ENCODE measurements around the gene EPN3.
A peak's percentile ranks its signal among the peaks of the same experiment; 100 is the strongest.

The EPN3 gene

DNA sequence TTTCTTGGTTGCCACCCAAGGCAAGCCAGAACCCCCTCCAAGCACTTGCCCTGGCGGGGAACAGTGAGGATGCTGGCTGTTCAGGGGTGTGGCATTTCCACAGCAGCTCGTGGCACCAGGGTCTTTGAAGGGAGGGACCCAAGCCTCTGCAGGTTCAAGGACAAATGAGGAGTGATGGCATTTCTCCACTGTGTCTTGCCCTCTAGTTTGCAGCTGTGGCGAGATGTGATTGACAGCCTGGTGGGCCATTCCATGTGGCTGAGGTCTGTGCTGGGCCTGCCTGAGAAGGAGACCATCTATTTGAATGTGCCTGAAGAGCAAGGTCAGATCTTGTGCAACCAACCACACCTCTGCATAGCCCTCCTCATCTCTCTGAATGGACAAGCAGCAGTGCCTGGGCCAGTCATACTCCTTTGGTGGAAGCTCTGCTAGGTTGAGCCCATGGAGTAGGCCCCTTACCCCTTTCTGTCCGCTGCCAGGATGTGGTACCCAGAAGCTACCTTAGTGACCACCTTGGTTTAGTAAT lies 4.5 kb upstream of the EPN3 start:
- CTCF ChIA-PET = interaction anchor here (0.5 to 0.8 kb wide), 2 partner anchors 23 to 155 kb away, joined by 3 read pairs; partner anchors contain the start of genes EME1 and MRPL27
- TF ChIP-seq, protein P1, sequence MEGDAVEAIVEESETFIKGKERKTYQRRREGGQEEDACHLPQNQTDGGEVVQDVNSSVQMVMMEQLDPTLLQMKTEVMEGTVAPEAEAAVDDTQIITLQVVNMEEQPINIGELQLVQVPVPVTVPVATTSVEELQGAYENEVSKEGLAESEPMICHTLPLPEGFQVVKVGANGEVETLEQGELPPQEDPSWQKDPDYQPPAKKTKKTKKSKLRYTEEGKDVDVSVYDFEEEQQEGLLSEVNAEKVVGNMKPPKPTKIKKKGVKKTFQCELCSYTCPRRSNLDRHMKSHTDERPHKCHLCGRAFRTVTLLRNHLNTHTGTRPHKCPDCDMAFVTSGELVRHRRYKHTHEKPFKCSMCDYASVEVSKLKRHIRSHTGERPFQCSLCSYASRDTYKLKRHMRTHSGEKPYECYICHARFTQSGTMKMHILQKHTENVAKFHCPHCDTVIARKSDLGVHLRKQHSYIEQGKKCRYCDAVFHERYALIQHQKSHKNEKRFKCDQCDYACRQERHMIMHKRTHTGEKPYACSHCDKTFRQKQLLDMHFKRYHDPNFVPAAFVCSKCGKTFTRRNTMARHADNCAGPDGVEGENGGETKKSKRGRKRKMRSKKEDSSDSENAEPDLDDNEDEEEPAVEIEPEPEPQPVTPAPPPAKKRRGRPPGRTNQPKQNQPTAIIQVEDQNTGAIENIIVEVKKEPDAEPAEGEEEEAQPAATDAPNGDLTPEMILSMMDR (conservative IDR thresholded peaks at IDR 0.05; ENCODE audit: low read depth) = no peak
- POLR2A ChIA-PET (ENCODE audit: low non-redundant PET) = no interaction called here
- no peak overlapping the region for H3K27ac ChIP-seq
- DNase-seq (ENCODE audit: low spot score) = no peak

DNA sequence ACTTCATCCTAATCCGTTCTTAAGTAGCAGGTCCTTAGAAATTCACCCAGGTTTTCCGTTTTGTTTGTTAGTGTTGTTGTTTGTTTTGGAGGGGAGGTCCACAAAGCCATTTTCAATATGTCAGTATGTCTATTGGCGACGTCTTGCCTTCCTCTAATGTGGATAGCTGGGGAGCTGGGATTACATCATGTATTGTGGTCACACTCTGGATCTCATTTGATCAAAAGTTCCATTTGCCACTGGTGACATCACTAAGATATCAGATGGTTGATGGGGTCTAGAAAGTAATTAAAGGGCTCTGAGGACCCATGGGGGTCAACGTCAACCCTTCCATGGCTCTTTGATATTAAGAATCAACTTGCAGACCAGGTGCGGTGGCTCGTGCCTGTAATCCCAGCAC lies 2.7 kb upstream of the EPN3 start:
- ChIA-PET POLR2A (ENCODE audit: low non-redundant PET) (no interaction called here), CTCF (interaction anchor here (0.7 kb wide), 1 partner anchor 865 kb away, joined by 3 read pairs; no protein-coding TSS in a partner anchor)
- no peak overlapping the region for H3K27ac ChIP-seq
- TF ChIP-seq, protein P1 (conservative IDR thresholded peaks at IDR 0.05; ENCODE audit: low read depth) = no peak
- DNase-seq (ENCODE audit: low spot score) = no peak

DNA sequence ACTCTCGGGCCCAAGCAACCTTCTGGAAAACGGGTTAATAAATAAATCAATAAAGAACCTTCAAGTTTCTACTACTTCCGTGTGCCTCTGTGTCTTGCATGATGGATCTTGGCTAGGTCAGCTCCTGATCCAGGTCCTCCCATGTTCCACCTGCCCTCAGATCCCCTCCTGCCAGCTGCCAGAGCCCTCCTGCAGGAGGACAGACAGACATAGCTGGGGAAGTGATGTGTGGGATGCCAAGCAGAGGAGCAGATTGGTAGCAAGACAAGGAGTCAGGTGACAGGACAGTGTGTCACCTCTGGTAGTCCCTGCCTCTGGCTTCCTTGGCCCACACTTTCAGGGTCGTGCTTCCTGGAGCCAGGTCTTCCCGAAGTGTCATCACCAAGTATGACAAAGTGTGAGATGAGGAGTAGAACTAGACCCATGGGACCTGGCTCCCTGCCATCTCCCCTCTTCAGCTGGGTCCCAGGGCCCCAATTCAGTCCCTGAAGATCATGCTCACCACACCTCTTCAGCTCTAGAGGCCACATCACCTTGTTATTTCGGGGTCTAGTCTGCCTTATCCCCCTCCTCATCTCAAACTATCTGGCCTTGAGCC lies 1.0 kb upstream of the EPN3 start:
- ChIA-PET CTCF (interaction anchor here (0.7 to 2.0 kb wide), 6 partner anchors 8 to 95 kb away, joined by 3 to 15 read pairs (median 4); partner anchors contain the start of gene RSAD1), POLR2A (ENCODE audit: low non-redundant PET) (no interaction called here)
- TF ChIP-seq, protein P1 (conservative IDR thresholded peaks at IDR 0.05; ENCODE audit: low read depth) = no peak
- no peak overlapping the region for H3K27ac ChIP-seq
- no peak for DNase-seq (ENCODE audit: low spot score)

DNA sequence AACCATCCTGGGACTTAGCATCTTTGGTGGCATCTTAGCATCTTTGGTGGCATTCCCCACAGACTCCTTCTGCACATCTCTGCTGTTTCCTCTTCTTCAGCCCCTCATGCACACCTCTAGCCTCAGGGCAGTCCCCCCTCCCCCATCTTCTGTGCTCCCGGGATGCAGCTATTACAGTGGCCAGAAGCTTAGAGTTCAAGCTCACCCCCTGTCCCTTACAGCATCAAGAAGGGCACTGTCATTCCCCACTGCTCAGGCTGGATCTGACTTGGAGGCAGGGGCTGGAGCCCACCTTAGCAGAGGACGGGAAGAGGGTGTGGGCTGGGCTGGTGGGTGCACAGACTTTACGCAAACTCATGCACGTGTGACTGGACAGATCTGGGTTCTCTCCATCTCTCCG lies 650 bp downstream of the EPN3 start:
- DNase-seq (ENCODE audit: low spot score) = no peak
- peak overlapping the region; percentile 93 for H3K27ac ChIP-seq
- ChIA-PET CTCF (interaction anchor here (0.6 to 2.0 kb wide), 7 partner anchors 10 to 150 kb away, joined by 3 to 15 read pairs (median 4); no protein-coding TSS in a partner anchor), POLR2A (ENCODE audit: low non-redundant PET) (interaction anchor here (0.8 to 1.1 kb wide), 2 partner anchors 21 to 32 kb away, joined by 3 read pairs; no protein-coding TSS in a partner anchor)
- TF ChIP-seq, protein P1 (conservative IDR thresholded peaks at IDR 0.05; ENCODE audit: low read depth) = no peak

DNA sequence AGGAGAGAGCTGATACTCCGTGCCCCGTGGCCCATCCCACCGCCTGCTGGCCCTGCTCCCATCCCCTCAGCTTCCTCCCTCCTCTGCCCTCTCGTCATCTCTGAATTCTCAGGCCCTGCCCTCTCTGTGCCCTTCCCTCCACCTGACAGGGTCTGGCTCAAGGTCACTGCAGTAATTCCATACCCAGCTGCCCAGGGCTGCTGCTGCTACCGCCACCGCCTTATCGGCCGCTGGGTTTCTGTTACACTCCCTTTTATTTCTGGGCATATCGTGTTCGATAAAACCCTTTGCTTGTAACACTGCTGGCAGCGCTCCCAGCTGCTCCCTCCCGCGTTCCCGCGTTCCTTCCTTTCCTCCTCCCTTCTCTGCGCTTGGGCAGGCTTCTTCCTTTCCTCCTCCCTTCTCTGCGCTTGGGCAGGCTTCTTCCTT lies 1.2 kb downstream of the EPN3 start:
- DNase-seq (ENCODE audit: low spot score) = no peak
- TF ChIP-seq, protein P1 (conservative IDR thresholded peaks at IDR 0.05; ENCODE audit: low read depth) = no peak
- CTCF ChIA-PET = interaction anchor here (0.6 to 2.0 kb wide), 6 partner anchors 9 to 149 kb away, joined by 3 to 6 read pairs (median 4); no protein-coding TSS in a partner anchor
- POLR2A ChIA-PET (ENCODE audit: low non-redundant PET) = interaction anchor here (0.8 kb wide), 1 partner anchor 22 kb away, joined by 3 read pairs; no protein-coding TSS in a partner anchor
- H3K27ac ChIP-seq = peak overlapping the region; percentile 93

DNA sequence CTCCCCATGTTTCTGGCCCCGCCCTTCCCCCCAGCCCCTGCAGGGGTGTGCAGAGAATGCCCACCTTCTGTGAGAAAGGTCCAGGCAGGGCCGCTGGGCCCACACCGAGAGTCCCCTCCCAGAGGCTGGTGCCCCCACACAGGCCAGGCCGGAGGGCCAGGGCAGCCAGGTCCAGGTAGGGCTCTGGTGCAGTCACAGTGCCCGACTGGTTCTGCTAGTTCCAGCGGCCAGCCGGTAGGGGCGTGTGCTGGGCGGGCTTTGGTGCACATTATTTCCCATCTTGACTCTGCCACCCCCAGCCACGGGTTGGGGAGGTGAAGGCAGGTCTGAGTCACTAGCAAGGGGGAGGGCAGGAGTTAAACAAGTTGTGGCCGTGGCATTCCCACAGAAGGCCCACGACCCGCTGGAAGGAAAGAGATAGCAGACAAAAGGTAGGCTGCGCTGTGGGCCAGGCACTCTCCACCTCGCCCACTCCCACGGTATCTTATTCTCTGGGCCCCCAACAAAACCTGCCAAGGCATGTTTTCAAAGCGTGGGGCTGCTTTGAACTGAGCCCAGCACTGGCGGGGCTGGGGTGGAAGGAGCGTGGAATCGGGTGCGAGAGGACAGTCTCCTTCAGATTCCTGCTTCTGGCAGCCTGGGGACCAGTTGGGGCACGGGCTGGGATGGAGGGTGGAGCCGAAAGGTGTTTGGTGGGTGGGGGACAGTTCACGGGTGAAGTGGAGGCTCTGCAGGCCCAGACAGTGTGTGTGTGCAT lies 1.9 kb downstream of the EPN3 start:
- ChIA-PET POLR2A (ENCODE audit: low non-redundant PET) (no interaction called here), CTCF (interaction anchor here (1.0 kb wide), 2 partner anchors 8 to 92 kb away, joined by 3 read pairs; no protein-coding TSS in a partner anchor)
- DNase-seq (ENCODE audit: low spot score) = peak; percentile 89
- H3K27ac ChIP-seq = peak overlapping the region; percentile 93
- TF ChIP-seq, protein P1 (conservative IDR thresholded peaks at IDR 0.05; ENCODE audit: low read depth) = peak; percentile 75

All from RWPE1 (cell line).